HEK293 (cell line): Measurements from ENCODE around the gene RASAL2.
"Not testable (repeated sequence)": the region's sequence is repeated elsewhere in the genome, so short reads cannot be mapped to it uniquely, and the experiment has no call there.

Source experiments
- CTCF ChIA-PET: fragments of 350-600 bp; formaldehyde crosslinking; extraction: SDS; loops from one replicate; lab custom pipeline; 2021; ENCODE audit warnings: antibody characterized with exemption; lab: Yijun Ruan, JAX
- POLR2A ChIA-PET: fragments of 300-600 bp; formaldehyde crosslinking; extraction: SDS; loops from one replicate; lab custom pipeline; 2020; ENCODE audit warnings: antibody characterized with exemption, inconsistent platforms; lab: Yijun Ruan, JAX
- H3K27ac ChIP-seq: fragments of 200-500 bp; sonication (Bioruptor generic); 2 replicates; pipeline ENCODE4 v1.5.1; 2014; ENCODE audit warnings: low read depth, low read length, control low read depth, inconsistent platforms; ENCODE audit errors: extremely low read depth
- H3K36me3 ChIP-seq, 2 experiments: fragments of 200-500 bp in 1 of 2; sonication (Bioruptor generic) in 1 of 2; 1 replicate in 1 of 2; 2 replicates in 1 of 2; pipeline ENCODE4 v1.5.1; 2014 to 2017; ENCODE audit warnings: inconsistent platforms in 2 of 2, low read length in 2 of 2; ENCODE audit not compliant: control insufficient read depth in 2 of 2, insufficient read depth in 1 of 2
- H3K4me1 ChIP-seq: fragments of 200-500 bp; sonication (Bioruptor generic); 2 replicates; pipeline ENCODE4 v1.5.1; 2014; ENCODE audit warnings: mild to moderate bottlenecking, low read length, inconsistent platforms; ENCODE audit not compliant: control insufficient read depth, insufficient read depth
- H3K4me3 ChIP-seq: 2 replicates; pipeline ENCODE4 v1.5.1; 2011; ENCODE audit warnings: low read depth, mild to moderate bottlenecking, control low read depth, low read length, moderate library complexity
- H3K9me3 ChIP-seq: fragments of 200-500 bp; sonication (Bioruptor generic); 2 replicates; pipeline ENCODE4 v1.5.1; 2014; ENCODE audit warnings: low read depth, low read length, inconsistent platforms; ENCODE audit not compliant: control insufficient read depth, insufficient read depth
- HOXD13 ChIP-seq: sonication (generic); formaldehyde crosslinking; IDR thresholded peaks from 2 replicates; pipeline ENCODE4 v1.8.0; 2022; ENCODE audit warnings: missing genetic modification reagents, borderline replicate concordance
- KLF8 ChIP-seq: fragments of 450-650 bp; formaldehyde crosslinking; IDR thresholded peaks from 2 replicates; pipeline ENCODE4 v1.5.1; 2016; ENCODE audit warnings: missing biosample characterization, missing genetic modification characterization
- RBAK ChIP-seq: fragments of 450-650 bp; formaldehyde crosslinking; IDR thresholded peaks from 2 replicates; pipeline ENCODE4 v1.5.1; 2016; ENCODE audit warnings: missing biosample characterization, missing genetic modification characterization
- SALL2 ChIP-seq: fragments of 450-650 bp; formaldehyde crosslinking; IDR thresholded peaks from 2 replicates; pipeline ENCODE4 v1.5.0; 2017; ENCODE audit warnings: missing biosample characterization, mild to moderate bottlenecking, missing genetic modification characterization, borderline replicate concordance
- ZNF133 ChIP-seq: fragments of 450-650 bp; formaldehyde crosslinking; IDR thresholded peaks from 2 replicates; pipeline ENCODE4 v1.5.1; 2016; ENCODE audit warnings: missing biosample characterization, missing genetic modification characterization
- ZNF146 ChIP-seq: fragments of 450-650 bp; formaldehyde crosslinking; IDR thresholded peaks from 2 replicates; pipeline ENCODE4 v1.5.1; 2016; ENCODE audit warnings: missing biosample characterization, missing genetic modification characterization
- ZNF16 ChIP-seq: fragments of 450-650 bp; formaldehyde crosslinking; IDR thresholded peaks from 2 replicates; pipeline ENCODE4 v1.5.1; 2016; ENCODE audit warnings: low read depth, missing biosample characterization, missing genetic modification characterization
- ZNF2 ChIP-seq: fragments of 450-650 bp; formaldehyde crosslinking; IDR thresholded peaks from 2 replicates; pipeline ENCODE4 v1.5.1; 2016; ENCODE audit warnings: missing biosample characterization, missing genetic modification characterization
- ZNF239 ChIP-seq: fragments of 450-650 bp; formaldehyde crosslinking; IDR thresholded peaks from 2 replicates; pipeline ENCODE4 v1.5.1; 2016; ENCODE audit warnings: missing biosample characterization, missing genetic modification characterization
- ZNF248 ChIP-seq: fragments of 450-650 bp; formaldehyde crosslinking; IDR thresholded peaks from 2 replicates; pipeline ENCODE4 v1.5.1; 2017; ENCODE audit warnings: missing biosample characterization, missing genetic modification characterization
- ZNF26 ChIP-seq: fragments of 450-650 bp; formaldehyde crosslinking; IDR thresholded peaks from 2 replicates; pipeline ENCODE4 v1.5.1; 2016; ENCODE audit warnings: missing biosample characterization, missing genetic modification characterization
- ZNF404 ChIP-seq: fragments of 450-650 bp; formaldehyde crosslinking; IDR thresholded peaks from 2 replicates; pipeline ENCODE4 v1.5.1; 2017; ENCODE audit warnings: missing biosample characterization, missing genetic modification characterization
- ZNF473 ChIP-seq: fragments of 450-650 bp; formaldehyde crosslinking; IDR thresholded peaks from 2 replicates; pipeline ENCODE4 v1.5.1; 2017; ENCODE audit warnings: missing biosample characterization, missing genetic modification characterization
- ZNF549 ChIP-seq: fragments of 450-650 bp; IDR thresholded peaks from 2 replicates; pipeline ENCODE4 v1.5.1; 2018; ENCODE audit warnings: missing biosample characterization, missing genetic modification characterization, mild to moderate bottlenecking, inconsistent platforms, moderate library complexity
- ZNF560 ChIP-seq: fragments of 450-650 bp; formaldehyde crosslinking; IDR thresholded peaks from 2 replicates; pipeline ENCODE4 v1.5.1; 2017; ENCODE audit warnings: missing biosample characterization, missing genetic modification characterization, borderline replicate concordance
- ZNF580 ChIP-seq: fragments of 450-650 bp; formaldehyde crosslinking; IDR thresholded peaks from 2 replicates; pipeline ENCODE4 v1.5.1; 2016; ENCODE audit warnings: missing biosample characterization, missing genetic modification characterization
- ZNF585B ChIP-seq: fragments of 450-650 bp; formaldehyde crosslinking; IDR thresholded peaks from 2 replicates; pipeline ENCODE4 v1.5.1; 2016; ENCODE audit warnings: missing biosample characterization, missing genetic modification characterization
- ZNF626 ChIP-seq: fragments of 450-650 bp; sonication (Bioruptor Pico); formaldehyde crosslinking; IDR thresholded peaks from 2 replicates; pipeline ENCODE4 v1.5.1; 2018; ENCODE audit warnings: missing biosample characterization, missing genetic modification characterization, inconsistent platforms
- ZNF768 ChIP-seq: fragments of 450-650 bp; formaldehyde crosslinking; IDR thresholded peaks from 2 replicates; pipeline ENCODE4 v1.5.1; 2018; ENCODE audit warnings: missing biosample characterization, mild to moderate bottlenecking, missing genetic modification characterization
- ZNF776 ChIP-seq: fragments of 450-650 bp; formaldehyde crosslinking; IDR thresholded peaks from 2 replicates; pipeline ENCODE4 v1.5.0; 2017; ENCODE audit warnings: missing biosample characterization, missing genetic modification characterization, borderline replicate concordance
- ZNF830 ChIP-seq: fragments of 450-650 bp; IDR thresholded peaks from 2 replicates; pipeline ENCODE4 v1.5.0; 2018; ENCODE audit warnings: missing biosample characterization, missing genetic modification characterization, low read depth, mild to moderate bottlenecking, moderate library complexity
- ZXDB ChIP-seq: fragments of 450-650 bp; formaldehyde crosslinking; IDR thresholded peaks from 2 replicates; pipeline ENCODE4 v1.5.1; 2016; ENCODE audit warnings: missing biosample characterization, missing genetic modification characterization
- TF ChIP-seq, protein P1 (sequence below): fragments of 450-650 bp; formaldehyde crosslinking; IDR thresholded peaks from 2 replicates; pipeline ENCODE4 v1.5.1; 2016; ENCODE audit warnings: missing biosample characterization, missing genetic modification characterization
- TF ChIP-seq, protein P2 (sequence below): fragments of 450-650 bp; formaldehyde crosslinking; IDR thresholded peaks from 2 replicates; pipeline ENCODE4 v1.5.1; 2016; ENCODE audit warnings: missing biosample characterization, missing genetic modification characterization

The RASAL2 gene

GRCh38 chr1:178086766-178087165 lies 7.1 kb upstream of the RASAL2 start:
- H3K36me3 ChIP-seq: no peaks in the 10 kb centered on the region; a peak in 1 of 3 replicates
- ChIA-PET POLR2A (no interaction called here), CTCF (interaction anchor here (0.6 kb wide), 2 partner anchors 49 to 69 kb away, joined by 3 to 6 read pairs; no protein-coding TSS in a partner anchor)
- no peaks in the 10 kb centered on the region for H3K4me1 ChIP-seq
- no peak for TF ChIP-seq ZNF626
- no peak for TF ChIP-seq ZNF133
- TF ChIP-seq ZNF239 (tag by site-specific recombination): no peak
- no peak for TF ChIP-seq SALL2 (tag by site-specific recombination)
- no peak for TF ChIP-seq ZNF473 (tag by site-specific recombination)
- no peak for TF ChIP-seq ZNF404 (tag by site-specific recombination)
- TF ChIP-seq ZNF248 (tag by site-specific recombination): no peak
- no peak for TF ChIP-seq KLF8 (tag by site-specific recombination)
- no peak for TF ChIP-seq ZNF585B (tag by site-specific recombination)
- H3K27ac ChIP-seq: no peak overlapping the region
- H3K9me3 ChIP-seq: no peaks in the 10 kb centered on the region
- no peak overlapping the region for H3K4me3 ChIP-seq

- Histone ChIP-seq H3K9me3 (no peaks in the 10 kb centered on the region), H3K4me3 (no peak overlapping the region), H3K27ac (no peak overlapping the region), H3K36me3 (no peaks in the 10 kb centered on the region), H3K4me1 (no peaks in the 10 kb centered on the region)
- CTCF ChIA-PET: interaction anchor here (0.7 kb wide), 1 partner anchor 86 kb away, joined by 3 read pairs; no protein-coding TSS in a partner anchor
- TF ChIP-seq ZNF830 (tag by site-specific recombination) (no peak), ZNF549 (no peak), ZNF768 (no peak), ZNF248 (tag by site-specific recombination) (no peak), ZNF2 (tag by site-specific recombination) (no peak), RBAK (no peak)
- TF ChIP-seq, protein P1, sequence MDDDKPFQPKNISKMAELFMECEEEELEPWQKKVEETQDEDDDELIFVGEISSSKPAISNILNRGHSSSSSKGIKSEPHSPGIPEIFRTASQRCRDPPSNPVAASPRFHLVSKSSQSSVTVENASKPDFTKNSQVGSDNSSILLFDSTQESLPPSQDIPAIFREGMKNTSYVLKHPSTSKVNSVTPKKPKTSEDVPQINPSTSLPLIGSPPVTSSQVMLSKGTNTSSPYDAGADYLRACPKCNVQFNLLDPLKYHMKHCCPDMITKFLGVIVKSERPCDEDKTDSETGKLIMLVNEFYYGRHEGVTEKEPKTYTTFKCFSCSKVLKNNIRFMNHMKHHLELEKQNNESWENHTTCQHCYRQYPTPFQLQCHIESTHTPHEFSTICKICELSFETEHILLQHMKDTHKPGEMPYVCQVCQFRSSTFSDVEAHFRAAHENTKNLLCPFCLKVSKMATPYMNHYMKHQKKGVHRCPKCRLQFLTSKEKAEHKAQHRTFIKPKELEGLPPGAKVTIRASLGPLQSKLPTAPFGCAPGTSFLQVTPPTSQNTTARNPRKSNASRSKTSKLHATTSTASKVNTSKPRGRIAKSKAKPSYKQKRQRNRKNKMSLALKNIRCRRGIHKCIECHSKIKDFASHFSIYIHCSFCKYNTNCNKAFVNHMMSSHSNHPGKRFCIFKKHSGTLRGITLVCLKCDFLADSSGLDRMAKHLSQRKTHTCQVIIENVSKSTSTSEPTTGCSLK (tag by site-specific recombination): no peak
- POLR2A ChIA-PET: interaction anchor here (0.6 kb wide), 1 partner anchor 1781 kb away, joined by 4 read pairs; no protein-coding TSS in a partner anchor
Observed at GRCh38 chr1:178088651-178089050, 5.3 kb upstream of the RASAL2 start.

GRCh38 chr1:178091454-178091853 lies 2.5 kb upstream of the RASAL2 start:
- CTCF ChIA-PET, POLR2A ChIA-PET: not testable (repeated sequence)

GRCh38 chr1:178091986-178092745 lies 1.7 kb upstream of the RASAL2 start:
- Histone ChIP-seq H3K4me1 (no peaks in the 10 kb centered on the region), H3K36me3 (no peaks in the 10 kb centered on the region), H3K4me3 (no peak overlapping the region), H3K9me3 (no peaks in the 10 kb centered on the region), H3K27ac (no peak overlapping the region)
- POLR2A ChIA-PET: no interaction called here
- CTCF ChIA-PET: no interaction called here
- TF ChIP-seq ZXDB (tag by site-specific recombination) (no peak), ZNF26 (tag by site-specific recombination) (no peak), ZNF16 (tag by site-specific recombination) (no peak), ZNF776 (no peak), ZNF560 (tag by site-specific recombination) (no peak), HOXD13 (CRISPR knock-in tag) (no peak), ZNF404 (tag by site-specific recombination) (no peak), ZNF133 (no peak)
- TF ChIP-seq, protein P2, sequence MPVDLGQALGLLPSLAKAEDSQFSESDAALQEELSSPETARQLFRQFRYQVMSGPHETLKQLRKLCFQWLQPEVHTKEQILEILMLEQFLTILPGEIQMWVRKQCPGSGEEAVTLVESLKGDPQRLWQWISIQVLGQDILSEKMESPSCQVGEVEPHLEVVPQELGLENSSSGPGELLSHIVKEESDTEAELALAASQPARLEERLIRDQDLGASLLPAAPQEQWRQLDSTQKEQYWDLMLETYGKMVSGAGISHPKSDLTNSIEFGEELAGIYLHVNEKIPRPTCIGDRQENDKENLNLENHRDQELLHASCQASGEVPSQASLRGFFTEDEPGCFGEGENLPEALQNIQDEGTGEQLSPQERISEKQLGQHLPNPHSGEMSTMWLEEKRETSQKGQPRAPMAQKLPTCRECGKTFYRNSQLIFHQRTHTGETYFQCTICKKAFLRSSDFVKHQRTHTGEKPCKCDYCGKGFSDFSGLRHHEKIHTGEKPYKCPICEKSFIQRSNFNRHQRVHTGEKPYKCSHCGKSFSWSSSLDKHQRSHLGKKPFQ (tag by site-specific recombination): no peak

More at GRCh38 chr1:178091454-178091853, 2.5 kb upstream of the RASAL2 start:
- not testable (repeated sequence) for H3K4me3 ChIP-seq, H3K36me3 ChIP-seq, H3K27ac ChIP-seq, H3K4me1 ChIP-seq, H3K9me3 ChIP-seq
- TF ChIP-seq ZNF580 (tag by site-specific recombination): peak; percentile 76
- peak; percentile 92 for TF ChIP-seq ZNF146 (tag by site-specific recombination)
